HEK293 (cell line): ENCODE results near the gene FBXO10.

Source experiments
- ZBTB17 ChIP-seq: fragments of 450-650 bp; formaldehyde crosslinking; IDR thresholded peaks from 2 replicates; pipeline ENCODE4 v1.5.1; 2016; ENCODE audit warnings: missing biosample characterization, missing genetic modification characterization
- ZNF138 ChIP-seq: fragments of 450-650 bp; formaldehyde crosslinking; IDR thresholded peaks from 2 replicates; pipeline ENCODE4 v1.5.1; 2016; ENCODE audit warnings: missing biosample characterization, missing genetic modification characterization, borderline replicate concordance
- ZNF146 ChIP-seq: fragments of 450-650 bp; formaldehyde crosslinking; IDR thresholded peaks from 2 replicates; pipeline ENCODE4 v1.5.1; 2016; ENCODE audit warnings: missing biosample characterization, missing genetic modification characterization
- ZNF16 ChIP-seq: fragments of 450-650 bp; formaldehyde crosslinking; IDR thresholded peaks from 2 replicates; pipeline ENCODE4 v1.5.1; 2016; ENCODE audit warnings: low read depth, missing biosample characterization, missing genetic modification characterization
- ZNF394 ChIP-seq: fragments of 450-650 bp; formaldehyde crosslinking; IDR thresholded peaks from 2 replicates; pipeline ENCODE4 v1.5.1; 2016; ENCODE audit warnings: missing biosample characterization, missing genetic modification characterization, mild to moderate bottlenecking, moderate library complexity, borderline replicate concordance
- ZNF623 ChIP-seq: fragments of 450-650 bp; formaldehyde crosslinking; IDR thresholded peaks from 2 replicates; pipeline ENCODE4 v1.5.1; 2016; ENCODE audit warnings: missing biosample characterization, missing genetic modification characterization
- ZSCAN16 ChIP-seq: fragments of 450-650 bp; formaldehyde crosslinking; IDR thresholded peaks from 2 replicates; pipeline ENCODE4 v1.5.1; 2016; ENCODE audit warnings: missing biosample characterization, missing genetic modification characterization
- TF ChIP-seq, protein P1 (sequence below): fragments of 450-650 bp; formaldehyde crosslinking; IDR thresholded peaks from 2 replicates; pipeline ENCODE4 v1.5.1; 2016; ENCODE audit warnings: missing biosample characterization, missing genetic modification characterization
- TF ChIP-seq, protein P2 (sequence below): fragments of 450-650 bp; formaldehyde crosslinking; IDR thresholded peaks from 2 replicates; pipeline ENCODE4 v1.5.1; 2016; ENCODE audit warnings: missing biosample characterization, missing genetic modification characterization
- TF ChIP-seq, protein P3 (sequence below): fragments of 450-650 bp; formaldehyde crosslinking; IDR thresholded peaks from 2 replicates; pipeline ENCODE4 v1.5.1; 2016; ENCODE audit warnings: missing biosample characterization, missing genetic modification characterization
- TF ChIP-seq, protein P4 (sequence below): fragments of 450-650 bp; formaldehyde crosslinking; IDR thresholded peaks from 2 replicates; pipeline ENCODE4 v1.5.1; 2017; ENCODE audit warnings: missing biosample characterization, missing genetic modification characterization
- TF ChIP-seq, protein P5 (sequence below): fragments of 450-650 bp; formaldehyde crosslinking; IDR thresholded peaks from 2 replicates; pipeline ENCODE4 v1.5.1; 2016; ENCODE audit warnings: missing biosample characterization, missing genetic modification characterization

DNA sequence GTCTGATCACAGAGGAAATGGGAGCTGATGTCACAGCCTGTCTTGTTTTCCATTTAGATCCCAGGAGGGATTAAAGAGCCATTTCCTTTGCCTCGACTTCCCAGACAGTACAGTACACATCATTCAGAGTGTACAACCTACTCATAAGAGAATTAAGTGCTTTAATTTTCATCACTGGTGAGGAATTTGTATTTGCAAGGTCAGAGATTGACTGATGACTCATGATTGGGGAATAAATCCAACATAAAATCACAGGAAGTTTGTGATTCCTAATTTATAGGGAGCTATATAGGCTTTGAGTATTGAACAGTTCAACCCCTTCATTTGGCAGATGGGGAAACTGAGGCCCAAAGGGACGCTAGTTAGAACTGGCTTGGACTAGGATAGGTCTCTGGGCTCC, 20.3 kb upstream of the FBXO10 start:
- TF ChIP-seq, protein P1, sequence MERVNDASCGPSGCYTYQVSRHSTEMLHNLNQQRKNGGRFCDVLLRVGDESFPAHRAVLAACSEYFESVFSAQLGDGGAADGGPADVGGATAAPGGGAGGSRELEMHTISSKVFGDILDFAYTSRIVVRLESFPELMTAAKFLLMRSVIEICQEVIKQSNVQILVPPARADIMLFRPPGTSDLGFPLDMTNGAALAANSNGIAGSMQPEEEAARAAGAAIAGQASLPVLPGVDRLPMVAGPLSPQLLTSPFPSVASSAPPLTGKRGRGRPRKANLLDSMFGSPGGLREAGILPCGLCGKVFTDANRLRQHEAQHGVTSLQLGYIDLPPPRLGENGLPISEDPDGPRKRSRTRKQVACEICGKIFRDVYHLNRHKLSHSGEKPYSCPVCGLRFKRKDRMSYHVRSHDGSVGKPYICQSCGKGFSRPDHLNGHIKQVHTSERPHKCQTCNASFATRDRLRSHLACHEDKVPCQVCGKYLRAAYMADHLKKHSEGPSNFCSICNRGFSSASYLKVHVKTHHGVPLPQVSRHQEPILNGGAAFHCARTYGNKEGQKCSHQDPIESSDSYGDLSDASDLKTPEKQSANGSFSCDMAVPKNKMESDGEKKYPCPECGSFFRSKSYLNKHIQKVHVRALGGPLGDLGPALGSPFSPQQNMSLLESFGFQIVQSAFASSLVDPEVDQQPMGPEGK: no peak
- TF ChIP-seq ZNF146 (tag by site-specific recombination) (no peak), ZNF138 (no peak), ZNF16 (tag by site-specific recombination) (no peak), ZBTB17 (no peak), ZNF394 (tag by site-specific recombination) (no peak), ZSCAN16 (tag by site-specific recombination) (no peak), ZNF623 (tag by site-specific recombination) (no peak)
- TF ChIP-seq, protein P2, sequence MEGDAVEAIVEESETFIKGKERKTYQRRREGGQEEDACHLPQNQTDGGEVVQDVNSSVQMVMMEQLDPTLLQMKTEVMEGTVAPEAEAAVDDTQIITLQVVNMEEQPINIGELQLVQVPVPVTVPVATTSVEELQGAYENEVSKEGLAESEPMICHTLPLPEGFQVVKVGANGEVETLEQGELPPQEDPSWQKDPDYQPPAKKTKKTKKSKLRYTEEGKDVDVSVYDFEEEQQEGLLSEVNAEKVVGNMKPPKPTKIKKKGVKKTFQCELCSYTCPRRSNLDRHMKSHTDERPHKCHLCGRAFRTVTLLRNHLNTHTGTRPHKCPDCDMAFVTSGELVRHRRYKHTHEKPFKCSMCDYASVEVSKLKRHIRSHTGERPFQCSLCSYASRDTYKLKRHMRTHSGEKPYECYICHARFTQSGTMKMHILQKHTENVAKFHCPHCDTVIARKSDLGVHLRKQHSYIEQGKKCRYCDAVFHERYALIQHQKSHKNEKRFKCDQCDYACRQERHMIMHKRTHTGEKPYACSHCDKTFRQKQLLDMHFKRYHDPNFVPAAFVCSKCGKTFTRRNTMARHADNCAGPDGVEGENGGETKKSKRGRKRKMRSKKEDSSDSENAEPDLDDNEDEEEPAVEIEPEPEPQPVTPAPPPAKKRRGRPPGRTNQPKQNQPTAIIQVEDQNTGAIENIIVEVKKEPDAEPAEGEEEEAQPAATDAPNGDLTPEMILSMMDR: no peak
- TF ChIP-seq, protein P3, sequence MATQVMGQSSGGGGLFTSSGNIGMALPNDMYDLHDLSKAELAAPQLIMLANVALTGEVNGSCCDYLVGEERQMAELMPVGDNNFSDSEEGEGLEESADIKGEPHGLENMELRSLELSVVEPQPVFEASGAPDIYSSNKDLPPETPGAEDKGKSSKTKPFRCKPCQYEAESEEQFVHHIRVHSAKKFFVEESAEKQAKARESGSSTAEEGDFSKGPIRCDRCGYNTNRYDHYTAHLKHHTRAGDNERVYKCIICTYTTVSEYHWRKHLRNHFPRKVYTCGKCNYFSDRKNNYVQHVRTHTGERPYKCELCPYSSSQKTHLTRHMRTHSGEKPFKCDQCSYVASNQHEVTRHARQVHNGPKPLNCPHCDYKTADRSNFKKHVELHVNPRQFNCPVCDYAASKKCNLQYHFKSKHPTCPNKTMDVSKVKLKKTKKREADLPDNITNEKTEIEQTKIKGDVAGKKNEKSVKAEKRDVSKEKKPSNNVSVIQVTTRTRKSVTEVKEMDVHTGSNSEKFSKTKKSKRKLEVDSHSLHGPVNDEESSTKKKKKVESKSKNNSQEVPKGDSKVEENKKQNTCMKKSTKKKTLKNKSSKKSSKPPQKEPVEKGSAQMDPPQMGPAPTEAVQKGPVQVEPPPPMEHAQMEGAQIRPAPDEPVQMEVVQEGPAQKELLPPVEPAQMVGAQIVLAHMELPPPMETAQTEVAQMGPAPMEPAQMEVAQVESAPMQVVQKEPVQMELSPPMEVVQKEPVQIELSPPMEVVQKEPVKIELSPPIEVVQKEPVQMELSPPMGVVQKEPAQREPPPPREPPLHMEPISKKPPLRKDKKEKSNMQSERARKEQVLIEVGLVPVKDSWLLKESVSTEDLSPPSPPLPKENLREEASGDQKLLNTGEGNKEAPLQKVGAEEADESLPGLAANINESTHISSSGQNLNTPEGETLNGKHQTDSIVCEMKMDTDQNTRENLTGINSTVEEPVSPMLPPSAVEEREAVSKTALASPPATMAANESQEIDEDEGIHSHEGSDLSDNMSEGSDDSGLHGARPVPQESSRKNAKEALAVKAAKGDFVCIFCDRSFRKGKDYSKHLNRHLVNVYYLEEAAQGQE (tag by site-specific recombination): no peak
- TF ChIP-seq, protein P4, sequence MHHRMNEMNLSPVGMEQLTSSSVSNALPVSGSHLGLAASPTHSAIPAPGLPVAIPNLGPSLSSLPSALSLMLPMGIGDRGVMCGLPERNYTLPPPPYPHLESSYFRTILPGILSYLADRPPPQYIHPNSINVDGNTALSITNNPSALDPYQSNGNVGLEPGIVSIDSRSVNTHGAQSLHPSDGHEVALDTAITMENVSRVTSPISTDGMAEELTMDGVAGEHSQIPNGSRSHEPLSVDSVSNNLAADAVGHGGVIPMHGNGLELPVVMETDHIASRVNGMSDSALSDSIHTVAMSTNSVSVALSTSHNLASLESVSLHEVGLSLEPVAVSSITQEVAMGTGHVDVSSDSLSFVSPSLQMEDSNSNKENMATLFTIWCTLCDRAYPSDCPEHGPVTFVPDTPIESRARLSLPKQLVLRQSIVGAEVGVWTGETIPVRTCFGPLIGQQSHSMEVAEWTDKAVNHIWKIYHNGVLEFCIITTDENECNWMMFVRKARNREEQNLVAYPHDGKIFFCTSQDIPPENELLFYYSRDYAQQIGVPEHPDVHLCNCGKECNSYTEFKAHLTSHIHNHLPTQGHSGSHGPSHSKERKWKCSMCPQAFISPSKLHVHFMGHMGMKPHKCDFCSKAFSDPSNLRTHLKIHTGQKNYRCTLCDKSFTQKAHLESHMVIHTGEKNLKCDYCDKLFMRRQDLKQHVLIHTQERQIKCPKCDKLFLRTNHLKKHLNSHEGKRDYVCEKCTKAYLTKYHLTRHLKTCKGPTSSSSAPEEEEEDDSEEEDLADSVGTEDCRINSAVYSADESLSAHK: no peak
- TF ChIP-seq, protein P5, sequence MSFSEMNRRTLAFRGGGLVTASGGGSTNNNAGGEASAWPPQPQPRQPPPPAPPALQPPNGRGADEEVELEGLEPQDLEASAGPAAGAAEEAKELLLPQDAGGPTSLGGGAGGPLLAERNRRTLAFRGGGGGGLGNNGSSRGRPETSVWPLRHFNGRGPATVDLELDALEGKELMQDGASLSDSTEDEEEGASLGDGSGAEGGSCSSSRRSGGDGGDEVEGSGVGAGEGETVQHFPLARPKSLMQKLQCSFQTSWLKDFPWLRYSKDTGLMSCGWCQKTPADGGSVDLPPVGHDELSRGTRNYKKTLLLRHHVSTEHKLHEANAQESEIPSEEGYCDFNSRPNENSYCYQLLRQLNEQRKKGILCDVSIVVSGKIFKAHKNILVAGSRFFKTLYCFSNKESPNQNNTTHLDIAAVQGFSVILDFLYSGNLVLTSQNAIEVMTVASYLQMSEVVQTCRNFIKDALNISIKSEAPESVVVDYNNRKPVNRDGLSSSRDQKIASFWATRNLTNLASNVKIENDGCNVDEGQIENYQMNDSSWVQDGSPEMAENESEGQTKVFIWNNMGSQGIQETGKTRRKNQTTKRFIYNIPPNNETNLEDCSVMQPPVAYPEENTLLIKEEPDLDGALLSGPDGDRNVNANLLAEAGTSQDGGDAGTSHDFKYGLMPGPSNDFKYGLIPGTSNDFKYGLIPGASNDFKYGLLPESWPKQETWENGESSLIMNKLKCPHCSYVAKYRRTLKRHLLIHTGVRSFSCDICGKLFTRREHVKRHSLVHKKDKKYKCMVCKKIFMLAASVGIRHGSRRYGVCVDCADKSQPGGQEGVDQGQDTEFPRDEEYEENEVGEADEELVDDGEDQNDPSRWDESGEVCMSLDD (tag by site-specific recombination): no peak
